Epithelial cell of proximal tubule (primary cell): ENCODE measurements around the gene XRN2. TPM values are rescaled to one million over a fixed set of nuclear protein-coding genes. Genes with fewer than 3 reads are reported as not detected.

Experiments
- DNase-seq: peaks from one replicate; pipeline ENCODE4 v3.0.0-alpha.2; 2011; ENCODE audit warnings: low read depth
- H3K4me3 ChIP-seq: 2 replicates; pipeline ENCODE4 v1.5.1; 2011; ENCODE audit warnings: low read depth, mild to moderate bottlenecking, low read length
- CTCF ChIP-seq: conservative IDR thresholded peaks from 2 replicates; pipeline ENCODE4 v1.5.1; 2012; ENCODE audit warnings: low read depth, mild to moderate bottlenecking, low read length
- total RNA-seq: library from RNA; depleted of rRNA; stranded (reverse); fragments of >200 nt; gene quantifications from 2 replicates; pipeline ENCODE4 v1.2.3, GENCODE V29; 2015

Gene XRN2
- total RNA-seq, 1 donor from 2014 or later: 92.0 TPM

GRCh38 chr20:21265261-21266190, 37.6 kb upstream of the XRN2 start:
- DNase-seq: no peak
- TF ChIP-seq CTCF: no peak
- no peak overlapping the region for H3K4me3 ChIP-seq

- TF ChIP-seq CTCF: no peak
Measured at GRCh38 chr20:21266191-21266536, 37.0 kb upstream of the XRN2 start.

GRCh38 chr20:21269772-21270171, 33.4 kb upstream of the XRN2 start:
- H3K4me3 ChIP-seq: no peak overlapping the region
- no peak for TF ChIP-seq CTCF
- DNase-seq: no peak

More at GRCh38 chr20:21266191-21266536, 37.0 kb upstream of the XRN2 start:
- DNase-seq: no peak
- H3K4me3 ChIP-seq: no peak overlapping the region

- no peak overlapping the region for H3K4me3 ChIP-seq
- no peak for DNase-seq
- TF ChIP-seq CTCF: no peak
Measured at GRCh38 chr20:21270806-21271205, 32.3 kb upstream of the XRN2 start.

GRCh38 chr20:21272279-21272678, 30.9 kb upstream of the XRN2 start:
- no peak overlapping the region for H3K4me3 ChIP-seq
- no peak for TF ChIP-seq CTCF
- DNase-seq: no peak

- no peak overlapping the region for H3K4me3 ChIP-seq
- TF ChIP-seq CTCF: no peak
- DNase-seq: no peak
Measured at GRCh38 chr20:21272679-21273078, 30.5 kb upstream of the XRN2 start.
